Measurements from ENCODE around the gene TMEM119. TPM values are rescaled to one million over a fixed set of nuclear protein-coding genes. Genes with fewer than 3 reads are reported as not detected.
"Not testable (repeated sequence)": the region's sequence is repeated elsewhere in the genome, so short reads cannot be mapped to it uniquely, and the experiment has no call there.

Gene TMEM119
- total RNA-seq, 1 donor from 2014 or later: not detected

- no peaks in the 10 kb centered on the region for H3K9me3 Mint-ChIP-seq
- intact Hi-C loops (cut with micrococcal nuclease): no loop called here
- DNase-seq (ENCODE audit: low spot score): no peak
- H3K27me3 Mint-ChIP-seq (ENCODE audit: insufficient read depth): peaks cover 11% of the 10 kb centered on the region
- H3K4me3 Mint-ChIP-seq: no peak overlapping the region
- H3K36me3 Mint-ChIP-seq (ENCODE audit: low read depth): no peaks in the 10 kb centered on the region
- H3K4me1 Mint-ChIP-seq (ENCODE audit: low read depth): no peaks in the 10 kb centered on the region
- no peak overlapping the region for H3K27ac Mint-ChIP-seq
Observed at GRCh38 chr12:108599948-108600701, 2.2 kb upstream of the TMEM119 start.

- Mint-ChIP-seq H3K27me3 (ENCODE audit: insufficient read depth) (peaks cover 5% of the 10 kb centered on the region), H3K27ac (no peak overlapping the region), H3K4me1 (ENCODE audit: low read depth) (no peaks in the 10 kb centered on the region), H3K36me3 (ENCODE audit: low read depth) (no peaks in the 10 kb centered on the region), H3K9me3 (no peaks in the 10 kb centered on the region), H3K4me3 (no peak overlapping the region)
- intact Hi-C loops (cut with micrococcal nuclease): no loop called here
- DNase-seq (ENCODE audit: low spot score): no peak
Observed at GRCh38 chr12:108599541-108599940, 1.7 kb upstream of the TMEM119 start.

DNA sequence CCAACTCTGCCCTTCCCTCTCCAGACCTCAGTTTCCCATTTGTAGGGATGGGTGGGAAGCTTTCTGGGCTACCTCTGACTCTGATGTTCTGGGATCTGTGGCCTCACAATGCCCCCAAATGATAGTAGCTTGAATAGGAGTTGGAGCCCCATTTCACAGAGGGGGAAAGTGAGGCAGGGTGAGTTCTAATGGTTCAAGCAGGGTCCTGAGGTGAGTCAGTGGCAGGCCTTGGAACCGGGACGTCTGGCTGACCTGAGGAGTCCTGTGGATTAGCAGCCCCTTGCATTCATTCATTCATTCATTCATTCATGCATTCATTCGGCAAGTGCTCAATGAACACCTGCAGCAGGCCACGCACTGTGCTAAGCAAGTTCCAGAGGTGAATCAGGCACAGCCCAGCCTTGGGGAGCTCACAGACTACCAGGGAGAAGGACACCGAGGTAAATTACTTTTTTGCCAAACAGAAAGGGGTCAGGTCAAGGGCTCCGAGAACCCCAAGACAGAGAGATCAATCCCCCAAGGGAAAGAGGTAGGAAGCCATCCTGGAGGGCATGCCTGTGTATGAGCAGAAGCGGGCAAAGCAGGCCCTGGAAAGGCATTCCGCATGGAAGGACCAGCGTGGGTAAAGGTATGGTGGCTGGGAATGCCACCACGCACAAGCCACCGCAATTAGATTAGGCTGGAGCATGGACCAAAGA, 818 bp upstream of the TMEM119 start:
- no peak overlapping the region for H3K27ac Mint-ChIP-seq
- H3K36me3 Mint-ChIP-seq (ENCODE audit: low read depth): no peaks in the 10 kb centered on the region
- peaks cover 4% of the 10 kb centered on the region for H3K27me3 Mint-ChIP-seq (ENCODE audit: insufficient read depth)
- no peaks in the 10 kb centered on the region for H3K9me3 Mint-ChIP-seq
- H3K4me3 Mint-ChIP-seq: no peak overlapping the region
- intact Hi-C loops (cut with micrococcal nuclease): no loop called here
- DNase-seq (ENCODE audit: low spot score): no peak
- H3K4me1 Mint-ChIP-seq (ENCODE audit: low read depth): no peaks in the 10 kb centered on the region

DNA sequence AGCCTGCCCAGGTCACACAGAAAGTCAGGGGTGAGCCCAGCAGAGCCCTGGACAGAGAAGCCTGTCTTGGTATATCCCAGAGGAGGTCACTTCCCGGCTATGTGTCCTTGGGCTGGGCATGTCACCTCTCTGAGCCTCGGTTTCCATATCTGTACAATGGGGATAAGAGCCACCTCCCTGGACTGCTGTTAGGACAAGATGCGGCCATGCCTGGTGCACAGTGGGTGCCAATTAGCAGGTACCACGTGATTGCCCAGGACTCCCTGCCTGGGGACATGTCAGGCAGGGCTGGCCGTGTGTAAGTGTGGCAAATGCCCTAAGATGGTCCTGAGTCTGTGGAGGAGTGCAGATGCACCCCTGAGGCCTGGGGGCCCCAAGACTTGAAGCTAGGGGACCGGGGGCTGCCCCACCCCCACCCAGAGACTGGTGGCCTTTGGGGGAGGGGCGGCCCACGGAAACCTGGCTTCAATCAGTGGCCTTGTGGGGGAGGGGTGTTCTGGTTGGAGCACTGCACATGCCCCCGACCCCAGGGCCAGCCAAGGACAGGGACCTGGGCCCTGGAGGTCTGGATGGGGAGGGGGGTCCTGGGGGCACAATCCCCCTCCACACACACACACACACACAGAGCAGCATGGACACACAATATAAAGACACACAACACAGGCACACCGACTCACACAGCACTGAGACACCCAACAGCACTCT, 878 bp downstream of the TMEM119 start:
- Mint-ChIP-seq H3K36me3 (ENCODE audit: low read depth) (no peaks in the 10 kb centered on the region), H3K9me3 (no peaks in the 10 kb centered on the region), H3K27me3 (ENCODE audit: insufficient read depth) (peaks cover 4% of the 10 kb centered on the region), H3K27ac (no peak overlapping the region), H3K4me3 (no peak overlapping the region), H3K4me1 (ENCODE audit: low read depth) (no peaks in the 10 kb centered on the region)
- no peak for DNase-seq (ENCODE audit: low spot score)
- intact Hi-C loops (cut with micrococcal nuclease): no loop called here

DNA sequence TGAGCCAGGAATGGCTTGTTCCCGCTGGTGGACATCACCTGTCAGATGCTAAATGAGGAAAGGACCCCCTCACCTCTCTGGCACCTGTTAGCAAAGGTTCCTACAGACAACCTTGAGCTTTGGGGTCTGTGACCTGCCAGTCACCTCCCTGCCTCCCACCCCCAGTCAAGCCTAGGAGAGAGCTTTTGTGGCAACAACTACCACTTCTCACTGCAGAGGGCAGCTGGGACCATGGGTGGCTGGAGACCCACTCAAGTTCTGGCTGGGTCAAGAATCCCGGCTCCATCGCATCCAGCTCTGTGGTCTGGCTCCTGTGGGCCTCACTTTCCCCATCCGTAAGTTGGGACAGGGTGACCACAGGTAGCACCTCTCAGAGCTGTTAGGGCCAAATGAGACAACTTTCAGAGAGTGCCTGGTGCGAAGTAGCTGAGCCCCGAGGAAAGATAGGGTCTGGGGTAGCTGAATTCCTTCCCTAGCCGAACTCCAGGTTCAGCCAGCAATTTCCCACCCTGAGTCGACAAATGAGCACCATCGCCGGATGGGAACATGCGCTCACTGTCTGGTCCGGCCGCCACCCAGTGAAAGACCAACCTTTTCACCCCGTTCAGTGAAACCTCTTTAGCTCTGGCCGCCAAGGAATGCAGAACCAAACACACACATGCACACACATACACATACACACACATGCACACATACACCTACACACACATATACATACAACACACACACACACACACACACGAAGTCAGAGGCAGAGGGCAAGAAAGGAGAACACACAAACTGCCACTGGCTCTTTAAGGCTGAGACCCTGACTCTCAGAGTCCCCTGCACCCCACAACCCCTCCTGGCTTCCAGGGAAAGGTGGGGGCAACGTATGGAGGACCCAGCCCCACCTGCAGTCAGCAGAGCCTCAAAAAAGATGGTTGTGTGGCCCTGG, 1.9 kb downstream of the TMEM119 start:
- intact Hi-C loops (cut with micrococcal nuclease): no loop called here
- Mint-ChIP-seq H3K27ac (no peak overlapping the region), H3K27me3 (ENCODE audit: insufficient read depth) (peaks cover 3% of the 10 kb centered on the region), H3K4me1 (ENCODE audit: low read depth) (no peaks in the 10 kb centered on the region), H3K4me3 (no peak overlapping the region), H3K36me3 (ENCODE audit: low read depth) (no peaks in the 10 kb centered on the region), H3K9me3 (no peaks in the 10 kb centered on the region)
- DNase-seq (ENCODE audit: low spot score): no peak

GRCh38 chr12:108594960-108595710, 2.7 kb downstream of the TMEM119 start:
- Mint-ChIP-seq H3K4me3 (no peak overlapping the region), H3K9me3 (no peaks in the 10 kb centered on the region), H3K27me3 (ENCODE audit: insufficient read depth) (peaks cover 3% of the 10 kb centered on the region), H3K27ac (no peak overlapping the region), H3K4me1 (ENCODE audit: low read depth) (no peaks in the 10 kb centered on the region), H3K36me3 (ENCODE audit: low read depth) (no peaks in the 10 kb centered on the region)
- no peak for DNase-seq (ENCODE audit: low spot score)
- intact Hi-C loops (cut with micrococcal nuclease): no loop called here

- Mint-ChIP-seq H3K4me3 (no peak overlapping the region), H3K9me3 (no peaks in the 10 kb centered on the region), H3K27me3 (ENCODE audit: insufficient read depth) (peaks cover 3% of the 10 kb centered on the region), H3K36me3 (ENCODE audit: low read depth) (no peaks in the 10 kb centered on the region), H3K27ac (no peak overlapping the region), H3K4me1 (ENCODE audit: low read depth) (no peaks in the 10 kb centered on the region)
- DNase-seq (ENCODE audit: low spot score): no peak
- intact Hi-C loops (cut with micrococcal nuclease): no loop called here
Observed at GRCh38 chr12:108594323-108594903, 3.5 kb downstream of the TMEM119 start.

DNA sequence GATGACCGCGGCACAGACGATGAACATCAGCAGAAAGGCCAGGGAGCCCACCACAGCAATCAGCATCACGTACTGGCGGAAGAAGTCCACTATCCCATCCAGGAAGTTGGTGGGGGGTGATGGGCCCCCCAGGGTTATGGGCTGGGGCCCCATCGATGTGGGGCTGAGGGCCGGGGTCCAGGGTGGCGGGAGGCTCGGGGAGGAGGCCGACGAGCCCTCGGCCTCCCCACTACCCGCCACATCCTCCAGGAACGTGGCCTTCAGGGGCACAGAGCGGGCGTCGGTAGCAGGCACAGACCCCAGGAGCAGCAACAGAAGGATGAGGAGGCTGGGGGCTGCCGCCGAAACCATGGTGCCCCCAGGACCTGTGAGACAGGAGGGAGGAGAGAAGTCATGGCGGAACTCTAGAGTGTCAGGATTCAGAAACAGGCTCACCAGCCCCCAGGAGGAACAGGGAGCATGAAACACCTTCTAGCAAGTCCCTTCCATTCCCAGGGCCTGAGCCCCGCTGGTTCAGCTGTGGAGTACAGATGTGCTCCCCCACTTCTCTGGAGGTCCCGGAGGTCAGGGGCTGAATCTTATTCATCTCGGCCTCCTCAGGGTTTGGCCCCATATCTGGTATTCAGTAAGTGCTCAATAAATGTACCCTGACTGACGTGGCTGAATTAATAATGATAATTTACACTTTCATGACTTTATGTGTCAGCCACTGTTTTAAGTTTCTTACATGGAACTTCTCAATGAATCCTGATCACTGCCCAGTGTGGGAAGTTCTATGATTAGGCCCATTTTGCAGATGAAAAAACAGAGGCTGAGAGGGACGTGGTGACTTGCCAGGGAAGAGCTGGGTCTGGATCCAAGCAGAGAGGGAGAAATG, 5.6 kb downstream of the TMEM119 start:
- Mint-ChIP-seq H3K27me3 (ENCODE audit: insufficient read depth) (no peaks in the 10 kb centered on the region), H3K4me3 (no peak overlapping the region), H3K27ac (no peak overlapping the region), H3K36me3 (ENCODE audit: low read depth) (no peaks in the 10 kb centered on the region), H3K9me3 (no peaks in the 10 kb centered on the region), H3K4me1 (ENCODE audit: low read depth) (no peaks in the 10 kb centered on the region)
- intact Hi-C loops (cut with micrococcal nuclease): no loop called here
- DNase-seq (ENCODE audit: low spot score): no peak

DNA sequence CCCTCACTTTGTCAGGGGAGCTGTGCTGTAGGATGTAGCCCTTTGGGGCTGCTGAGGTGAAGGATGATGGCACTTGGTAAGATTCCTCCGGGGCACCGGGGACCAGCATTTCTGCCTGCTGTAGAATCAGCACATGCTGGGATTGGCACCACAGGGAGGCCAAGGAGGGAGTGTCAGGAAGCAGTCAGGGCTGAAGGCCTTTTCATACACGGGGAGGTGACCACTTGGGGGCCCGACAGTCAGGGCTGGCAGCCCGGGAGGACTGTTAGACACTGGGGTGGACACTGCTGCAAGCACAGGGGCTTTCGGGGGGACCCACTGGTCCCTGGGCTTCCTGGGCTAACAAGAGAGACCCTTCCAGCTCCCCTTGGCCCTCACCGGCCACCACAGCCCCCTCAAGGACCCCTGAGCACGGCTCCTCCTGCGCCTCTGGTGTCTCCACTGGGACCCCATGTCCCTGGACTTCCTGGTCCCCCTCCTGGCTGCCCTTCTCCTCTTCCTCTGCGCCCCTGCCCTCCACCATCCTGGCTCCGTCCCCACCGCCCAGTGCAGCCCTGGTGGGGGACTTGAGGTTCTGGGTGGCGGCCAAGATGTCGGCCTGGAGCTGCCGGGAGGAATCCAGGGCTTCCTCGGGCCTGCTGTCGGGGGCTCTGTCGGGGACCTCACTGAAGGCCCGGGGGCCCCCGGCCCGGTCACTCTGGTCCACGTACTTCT, 6.5 kb downstream of the TMEM119 start:
- no peaks in the 10 kb centered on the region for H3K4me1 Mint-ChIP-seq (ENCODE audit: low read depth)
- no peak overlapping the region for H3K4me3 Mint-ChIP-seq
- H3K9me3 Mint-ChIP-seq: no peaks in the 10 kb centered on the region
- no peak for DNase-seq (ENCODE audit: low spot score)
- intact Hi-C loops (cut with micrococcal nuclease): no loop called here
- H3K27ac Mint-ChIP-seq: no peak overlapping the region
- H3K36me3 Mint-ChIP-seq (ENCODE audit: low read depth): no peaks in the 10 kb centered on the region
- H3K27me3 Mint-ChIP-seq (ENCODE audit: insufficient read depth): no peaks in the 10 kb centered on the region

DNA sequence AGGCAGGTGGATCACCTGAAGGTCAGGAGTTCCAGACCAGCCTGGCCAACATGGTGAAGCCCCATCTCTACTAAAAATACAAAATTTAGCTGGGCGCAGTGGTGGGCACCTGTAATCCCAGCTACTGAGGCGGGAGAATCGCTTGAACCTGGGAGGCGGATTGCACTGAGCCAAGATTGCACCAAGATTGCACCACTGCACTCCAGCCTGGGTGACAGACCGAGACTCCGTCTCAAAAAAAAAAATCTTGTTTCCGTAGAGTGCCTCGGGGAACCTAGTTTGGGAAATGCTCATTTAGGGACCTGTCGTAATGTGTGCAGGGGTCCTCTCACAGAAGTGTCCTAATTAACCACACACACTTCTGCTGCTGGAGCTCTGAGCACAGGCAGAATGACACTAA, 7.4 kb downstream of the TMEM119 start:
- DNase-seq (ENCODE audit: low spot score); intact Hi-C loops (cut with micrococcal nuclease); H3K4me3 Mint-ChIP-seq; H3K27me3 Mint-ChIP-seq (ENCODE audit: insufficient read depth); H3K27ac Mint-ChIP-seq; H3K4me1 Mint-ChIP-seq (ENCODE audit: low read depth); H3K9me3 Mint-ChIP-seq; H3K36me3 Mint-ChIP-seq (ENCODE audit: low read depth): not testable (repeated sequence)

- no peaks in the 10 kb centered on the region for H3K36me3 Mint-ChIP-seq (ENCODE audit: low read depth)
- no peak overlapping the region for H3K27ac Mint-ChIP-seq
Observed at GRCh38 chr12:108589840-108590229, 8.0 kb downstream of the TMEM119 start.

More at GRCh38 chr12:108589840-108590229, 8.0 kb downstream of the TMEM119 start:
- DNase-seq (ENCODE audit: low spot score): no peak
- peaks cover 3% of the 10 kb centered on the region for H3K27me3 Mint-ChIP-seq (ENCODE audit: insufficient read depth)
- no peaks in the 10 kb centered on the region for H3K9me3 Mint-ChIP-seq
- H3K4me3 Mint-ChIP-seq: no peak overlapping the region
- intact Hi-C loops (cut with micrococcal nuclease): no loop called here
- H3K4me1 Mint-ChIP-seq (ENCODE audit: low read depth): no peaks in the 10 kb centered on the region

Data from activated T-helper 1 cell treated with anti-CD3 and anti-CD28 coated beads, Interleukin-12 subunit alpha, Interleukin-12 subunit beta, Interleukin-2, Interleukin-4 antibody, amounts not matched to agents 30 ng/mL and 10 ng/mL and 1 ng/mL, durations not matched to agents 14 hours and 24 hours and 36 hours (primary cell).